AG04449 (cell line): ENCODE results near the gene TANGO2.

Experiments
- CTCF ChIA-PET: fragments of 350-600 bp; formaldehyde crosslinking; extraction: SDS; loops from one replicate; lab custom pipeline; 2021; ENCODE audit warnings: antibody characterized with exemption; lab: Yijun Ruan, JAX
- POLR2A ChIA-PET: fragments of 400-600, 350-600 bp; formaldehyde crosslinking; extraction: SDS; loops from one replicate; lab custom pipeline; 2020; ENCODE audit warnings: antibody characterized with exemption, inconsistent platforms; lab: Yijun Ruan, JAX
- DNase-seq: peaks from one replicate; pipeline ENCODE4 v3.0.0-alpha.2; 2010; ENCODE audit warnings: low read depth, low spot score
- H3K4me3 ChIP-seq: 2 replicates; pipeline ENCODE4 v1.5.1; 2011; ENCODE audit warnings: low read depth, mild to moderate bottlenecking, control low read depth, low read length
- CTCF ChIP-seq: IDR thresholded peaks from one replicate; pipeline ENCODE4 v1.5.1; 2011; ENCODE audit warnings: mild to moderate bottlenecking, moderate library complexity, low read length, control low read depth, inconsistent platforms; ENCODE audit not compliant: insufficient read depth; ENCODE audit errors: missing control alignments

TANGO2 gene

GRCh38 chr22:20096574-20097420 is 75.9 kb downstream of the TANGO2 start:
- no peak overlapping the region for H3K4me3 ChIP-seq
- ChIA-PET POLR2A (interaction anchor here (1.0 kb wide), 1 partner anchor 13 kb away, joined by 4 read pairs; no protein-coding TSS in a partner anchor), CTCF (interaction anchor here (1.2 to 2.0 kb wide), 2 partner anchors 10 to 14 kb away, joined by 4 to 5 read pairs; no protein-coding TSS in a partner anchor)
- DNase-seq = no peak
- no peak for TF ChIP-seq CTCF

GRCh38 chr22:20099099-20099711 is 78.3 kb downstream of the TANGO2 start:
- DNase-seq = no peak
- TF ChIP-seq CTCF = no peak
- CTCF ChIA-PET = interaction anchor here (1.0 to 1.1 kb wide), 2 partner anchors 13 to 14 kb away, joined by 3 to 4 read pairs; no protein-coding TSS in a partner anchor
- POLR2A ChIA-PET = interaction anchor here (0.5 to 0.7 kb wide), 2 partner anchors 9 to 69 kb away, joined by 3 to 4 read pairs; no protein-coding TSS in a partner anchor
- H3K4me3 ChIP-seq = no peak overlapping the region

GRCh38 chr22:20101638-20102037 is 80.7 kb downstream of the TANGO2 start:
- ChIA-PET POLR2A (interaction anchor here (1.0 kb wide), 1 partner anchor 15 kb away, joined by 3 read pairs; the partner anchor contains the start of gene TRMT2A), CTCF (interaction anchor here (0.7 to 2.2 kb wide), 3 partner anchors 9 to 216 kb away, joined by 3 to 7 read pairs (median 5); no protein-coding TSS in a partner anchor)
- TF ChIP-seq CTCF = no peak
- no peak for DNase-seq
- H3K4me3 ChIP-seq = no peak overlapping the region

GRCh38 chr22:20102203-20102780 is 81.4 kb downstream of the TANGO2 start:
- TF ChIP-seq CTCF = no peak
- POLR2A ChIA-PET = no interaction called here
- DNase-seq = no peak
- CTCF ChIA-PET = interaction anchor here (0.7 to 2.2 kb wide), 4 partner anchors 8 to 216 kb away, joined by 3 to 7 read pairs (median 4); no protein-coding TSS in a partner anchor
- H3K4me3 ChIP-seq = no peak overlapping the region

GRCh38 chr22:20105456-20106204 is 84.7 kb downstream of the TANGO2 start:
- ChIA-PET POLR2A (no interaction called here), CTCF (interaction anchor here (0.7 to 1.1 kb wide), 2 partner anchors 14 to 157 kb away, joined by 3 to 4 read pairs; no protein-coding TSS in a partner anchor)
- no peak for DNase-seq
- H3K4me3 ChIP-seq = no peak overlapping the region
- TF ChIP-seq CTCF = no peak
